SIG-M5 (cell line): ENCODE measurements around the gene TSPAN2.

ENCODE experiments used
- DNase-seq: peaks from one replicate; lab custom pipeline; 2025; lab: John Stamatoyannopoulos, UW

TSPAN2 gene

GRCh38 chr1:115113766-115114165 is 24.5 kb upstream of the TSPAN2 start:
- no peak for DNase-seq

GRCh38 chr1:115112496-115113375 is 23.4 kb upstream of the TSPAN2 start:
- no peak for DNase-seq

- peak; percentile 37 for DNase-seq
Observed at GRCh38 chr1:115107516-115108260, 18.4 kb upstream of the TSPAN2 start.

GRCh38 chr1:115105831-115106230 is 16.5 kb upstream of the TSPAN2 start:
- DNase-seq = no peak

- no peak for DNase-seq
Observed at GRCh38 chr1:115099693-115100050, 10.4 kb upstream of the TSPAN2 start.

- DNase-seq = peak; percentile 68
Observed at GRCh38 chr1:115098979-115099692, 9.8 kb upstream of the TSPAN2 start.

GRCh38 chr1:115092175-115092574 is 2.9 kb upstream of the TSPAN2 start:
- DNase-seq = no peak

GRCh38 chr1:115091572-115091971 is 2.3 kb upstream of the TSPAN2 start:
- DNase-seq = no peak

- no peak for DNase-seq
Observed at GRCh38 chr1:115090956-115091355, 1.7 kb upstream of the TSPAN2 start.

- DNase-seq = no peak
Observed at GRCh38 chr1:115090540-115090939, 1.2 kb upstream of the TSPAN2 start.

GRCh38 chr1:115090186-115090490 is 835 bp upstream of the TSPAN2 start:
- DNase-seq = no peak

- no peak for DNase-seq
Observed at GRCh38 chr1:115088871-115089419, 358 bp downstream of the TSPAN2 start.

- no peak for DNase-seq
Observed at GRCh38 chr1:115088115-115088778, 1.1 kb downstream of the TSPAN2 start.

GRCh38 chr1:115086176-115086830 is 3.0 kb downstream of the TSPAN2 start:
- DNase-seq = no peak

- DNase-seq = no peak
Observed at GRCh38 chr1:115084902-115085511, 4.3 kb downstream of the TSPAN2 start.

GRCh38 chr1:115082949-115083348 is 6.4 kb downstream of the TSPAN2 start:
- DNase-seq = no peak

GRCh38 chr1:115078708-115079107 is 10.6 kb downstream of the TSPAN2 start:
- DNase-seq = no peak

- no peak for DNase-seq
Observed at GRCh38 chr1:115077984-115078330, 11.3 kb downstream of the TSPAN2 start.

- DNase-seq = no peak
Observed at GRCh38 chr1:115077286-115077983, 11.9 kb downstream of the TSPAN2 start.

GRCh38 chr1:115076384-115076915 is 12.9 kb downstream of the TSPAN2 start:
- DNase-seq = no peak
